Aorta (tissue), 5 donors: ENCODE data around the gene RPL37. TPM values are rescaled to one million over a fixed set of nuclear protein-coding genes. Genes with fewer than 3 reads are reported as not detected.

ENCODE experiments used
- ATAC-seq: fragments of 200-7000 bp; cut with Tn5 transposase; one replicate; pipeline ENCODE4 v1.9.1; 2022; ENCODE audit warnings: moderate library complexity; ENCODE audit not compliant: low FRiP score
- DNase-seq, 2 donors: peaks; one replicate each; pipeline ENCODE4 v3.0.0-alpha.2; 2020
- H3K27ac ChIP-seq, 2 donors: one replicate each; pipeline ENCODE4 v1.5.1; 2013; ENCODE audit warnings: low read length in 2 of 2, mild to moderate bottlenecking in 2 of 2, moderate library complexity in 2 of 2, control low read depth in 1 of 2, inconsistent platforms in 1 of 2, low read depth in 1 of 2
- H3K27me3 ChIP-seq, 2 donors: one replicate each; pipeline ENCODE4 v1.6.1; 2013; ENCODE audit warnings: control low read depth in 1 of 2, low read length in 1 of 2, mild to moderate bottlenecking in 1 of 2, moderate library complexity in 1 of 2; ENCODE audit not compliant: insufficient read depth in 2 of 2, control insufficient read depth in 1 of 2
- H3K36me3 ChIP-seq, 2 donors: one replicate each; pipeline ENCODE4 v1.6.1; 2013; ENCODE audit warnings: control low read depth in 1 of 2, low read length in 1 of 2, mild to moderate bottlenecking in 1 of 2; ENCODE audit not compliant: insufficient read depth in 2 of 2, control insufficient read depth in 1 of 2
- H3K4me1 ChIP-seq, 2 donors: one replicate each; pipeline ENCODE4 v1.6.1; 2013; ENCODE audit warnings: low read length in 2 of 2, control low read depth in 1 of 2, mild to moderate bottlenecking in 1 of 2, moderate library complexity in 1 of 2; ENCODE audit not compliant: insufficient read depth in 2 of 2, control insufficient read depth in 1 of 2
- H3K4me3 ChIP-seq, 2 donors: one replicate each; pipeline ENCODE4 v1.5.1; 2013; ENCODE audit warnings: low read length in 2 of 2, control low read depth in 1 of 2, mild to moderate bottlenecking in 1 of 2
- H3K9me3 ChIP-seq: one replicate; pipeline ENCODE4 v1.6.1; 2013; ENCODE audit warnings: mild to moderate bottlenecking, low read length; ENCODE audit not compliant: control insufficient read depth
- WGBS, 2 donors: extraction: QIAGEN DNeasy Blood & Tissue Kit; methylation state at CpG; one replicate each; pipeline ENCODE4 v1.1.7; 2013; 5-methylcytosine and 5-hydroxymethylcytosine counted together
- intact Hi-C, 2 donors: fragments of 100-400 bp; cut with DNase I; formaldehyde crosslinking; loops; one replicate each; pipeline versions ENCODE4 v1.14.2 to v1.15.0; 2022
- polyA plus RNA-seq, 2 donors: library from polyadenylated mRNA; stranded (reverse); fragments of 200-250 nt; gene quantifications; one replicate each; pipeline ENCODE4 v1.2.3, GENCODE V29; 2013
- total RNA-seq, 2 donors: library from RNA; stranded (reverse); fragmentation: NEBNext Ultra II Directional; extraction: Animal tissue kit (Norgen Biotek cat#: 25700); gene quantifications; one replicate each; pipeline ENCODE4 v1.2.1, GENCODE V29; 2021
- donor health status: healthy with polysubstance abuse.
- donor health status: Bipolar disorder and iron deficiency.
- donor health status: DM: no; HTN: no; CAD: no.
- donor health status: DM: no; HTN: no; CAD: no.
- donor health status: DM: yes; HTN: yes; CAD: no.

Gene RPL37
- total and polyA plus RNA-seq, 4 donors, result 772 to 1,463 (median 1,110) TPM

DNA sequence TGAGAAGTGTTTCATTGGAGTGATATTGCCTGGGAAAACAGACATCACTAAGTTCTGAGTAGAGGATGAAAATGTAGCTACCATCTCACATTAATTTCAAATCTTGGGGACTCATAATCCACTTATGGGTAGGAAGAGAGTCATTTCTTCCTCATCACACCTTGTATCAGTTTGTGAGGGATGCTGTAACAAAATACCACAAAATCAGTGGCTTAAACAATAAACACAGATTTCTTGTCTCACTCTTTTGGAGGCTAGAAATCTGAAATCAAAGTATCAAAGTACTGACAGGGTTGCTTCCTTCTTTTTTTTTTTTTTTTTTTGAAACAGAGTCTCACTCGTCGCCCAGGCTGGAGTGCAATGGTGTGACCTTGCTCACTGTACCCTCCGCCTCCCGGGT lies 9.5 kb upstream of the RPL37 start:
- Histone ChIP-seq H3K27ac (no peak overlapping the region), H3K4me1 (no peaks in the 10 kb centered on the region), H3K9me3 (no peaks in the 10 kb centered on the region), H3K27me3 (no peaks in the 10 kb centered on the region), H3K36me3 (peaks cover 0 to 2% of the 10 kb centered on the region in 2 donors), H3K4me3 (no peak overlapping the region)
- DNase-seq (no peak), ATAC-seq (no peak)
- WGBS, 2 donors, result 77 to 92% methylated on average over 4 of the region's 4 CpGs
- intact Hi-C loops, result no loop called here

DNA sequence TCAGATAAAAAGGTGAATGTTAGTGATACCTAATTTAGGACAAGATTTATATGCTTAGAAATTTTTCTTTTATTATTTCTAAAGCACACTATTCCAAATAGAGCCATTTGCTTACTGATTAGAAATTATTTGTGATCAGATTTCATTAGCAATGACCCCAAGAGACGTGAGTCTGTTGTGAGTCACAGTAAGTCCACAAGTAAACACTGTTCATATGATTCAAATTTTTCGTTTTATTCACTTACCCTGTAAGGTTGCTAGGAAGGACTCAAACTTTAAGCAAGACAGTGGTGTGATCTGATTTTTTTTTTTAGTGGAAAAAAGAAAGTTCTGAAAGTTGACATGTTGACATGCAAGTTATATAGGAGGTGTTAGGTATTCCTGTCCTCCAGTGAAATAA lies 7.3 kb upstream of the RPL37 start:
- ATAC-seq, result peak; percentile 63

DNA sequence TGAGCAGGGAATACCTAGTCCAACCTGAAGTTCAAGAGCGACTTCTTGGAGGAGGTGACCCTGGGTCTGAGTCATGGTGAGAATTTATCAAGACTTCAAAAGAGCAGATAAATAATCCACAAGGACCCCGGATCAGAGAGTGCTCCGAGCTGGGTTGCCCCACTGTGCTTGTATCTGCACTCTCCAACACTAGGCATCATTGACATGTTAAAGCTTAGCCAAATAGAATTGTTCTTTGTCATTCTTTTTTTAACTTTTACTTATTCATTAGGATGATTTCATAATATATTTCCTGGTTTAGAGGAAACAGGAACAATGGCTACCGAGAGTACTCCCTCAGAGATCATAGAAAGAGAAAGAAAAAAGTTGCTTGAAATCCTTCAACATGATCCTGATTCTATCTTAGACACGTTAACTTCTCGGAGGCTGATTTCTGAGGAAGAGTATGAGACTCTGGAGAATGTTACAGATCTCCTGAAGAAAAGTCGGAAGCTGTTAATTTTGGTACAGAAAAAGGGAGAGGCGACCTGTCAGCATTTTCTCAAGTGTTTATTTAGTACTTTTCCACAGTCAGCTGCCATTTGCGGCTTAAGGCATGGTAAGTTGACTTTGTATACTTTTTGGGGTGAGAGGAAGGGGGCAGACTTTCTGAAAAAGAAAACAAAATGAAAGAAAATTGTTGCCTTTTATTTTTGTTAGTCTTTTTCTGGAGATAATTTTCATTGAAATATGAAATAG lies 6.2 kb upstream of the RPL37 start, which contains the start of gene CARD6:
Gene CARD6 (plus strand): TSS at position 300 of the 738 bp plus-strand sequence. CDS start 16 bp downstream, at position 316.
- no peak for DNase-seq
- Histone ChIP-seq H3K4me1 (no peaks in the 10 kb centered on the region), H3K9me3 (no peaks in the 10 kb centered on the region), H3K27ac (no peak within 1 kb of the TSS), H3K36me3 (peaks cover 0 to 2% of the 10 kb centered on the region in 2 donors), H3K27me3 (no peaks in the 10 kb centered on the region), H3K4me3 (peak within 1 kb of the TSS; percentile 36 to 79)
- intact Hi-C loops, result no loop called here
- no peak for ATAC-seq
- 25% methylated on average over 9 of the region's 9 CpGs for WGBS, 2 donors

More for the DNA sequence above, 7.3 kb upstream of the RPL37 start:
- peaks cover 0 to 2% of the 10 kb centered on the region in 2 donors for H3K36me3 ChIP-seq
- H3K27ac ChIP-seq, result no peak overlapping the region
- no peak overlapping the region for H3K4me3 ChIP-seq
- no peaks in the 10 kb centered on the region for H3K27me3 ChIP-seq
- no peaks in the 10 kb centered on the region for H3K9me3 ChIP-seq
- WGBS, 2 donors, result 60 to 79% methylated on average over 2 of the region's 2 CpGs
- H3K4me1 ChIP-seq, result no peaks in the 10 kb centered on the region
- no peak for DNase-seq
- intact Hi-C loops, result no loop called here

DNA sequence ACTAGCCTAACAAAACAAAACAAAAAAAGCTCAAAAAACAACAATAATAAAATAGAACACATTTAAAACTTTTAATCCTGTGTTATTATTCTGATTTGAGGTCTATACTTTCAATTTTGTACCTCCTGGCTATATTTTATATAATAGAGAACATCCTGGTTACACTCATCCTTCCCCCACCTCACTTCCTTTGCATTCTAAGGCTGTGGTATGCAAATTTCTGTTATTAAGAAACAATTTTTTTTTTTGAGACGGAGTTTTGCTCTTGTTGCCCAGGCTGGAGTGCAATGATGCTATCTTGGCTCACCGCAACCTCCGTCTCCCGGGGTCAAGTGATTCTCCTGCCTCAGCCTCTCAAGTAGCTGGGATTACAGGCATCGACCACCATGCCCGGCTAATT lies 3.1 kb upstream of the RPL37 start:
- intact Hi-C loops, result loop anchor here in 1 of 2 donors (5.0 kb wide), 1 partner anchor 39 kb away; no protein-coding TSS in a partner anchor
- ATAC-seq, result no peak
- 93 to 95% methylated on average over 6 of the region's 6 CpGs for WGBS, 2 donors

DNA sequence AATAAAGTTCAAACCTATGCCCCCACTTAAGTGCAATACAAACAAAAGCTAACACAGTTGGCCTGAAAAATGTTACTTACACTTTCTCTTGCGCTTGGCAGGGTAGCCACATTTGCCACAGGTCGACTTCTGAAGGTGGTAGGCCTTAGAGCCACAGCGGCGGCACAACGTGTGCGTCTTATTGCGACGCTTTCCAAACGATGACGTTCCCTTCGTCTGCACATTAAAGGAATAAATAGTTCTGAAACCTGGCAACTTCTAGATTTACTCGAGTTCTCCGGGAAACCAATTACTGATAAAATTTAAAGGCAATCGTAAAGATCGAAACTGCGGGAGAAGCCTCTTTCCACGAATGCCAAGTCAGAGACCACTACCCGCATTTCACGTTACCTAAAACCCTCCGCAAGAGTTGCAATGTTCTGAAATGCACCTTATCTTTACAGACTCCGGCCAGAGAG lies 602 bp downstream of the RPL37 start:
- Histone ChIP-seq H3K9me3 (no peaks in the 10 kb centered on the region), H3K36me3 (peaks cover 2 to 3% of the 10 kb centered on the region in 2 donors), H3K27me3 (no peaks in the 10 kb centered on the region), H3K27ac (peak overlapping the region; percentile 16 to 43), H3K4me1 (no peaks in the 10 kb centered on the region), H3K4me3 (peak overlapping the region; percentile 39 to 83)
- DNase-seq, result peak in 1 of 2 donors; percentile 51
- intact Hi-C loops, result loop anchor here (2.0 kb wide), 1 partner anchor 78 kb away; no protein-coding TSS in a partner anchor
- no peak for ATAC-seq
- WGBS, 2 donors, result 1% methylated on average over 21 of the region's 21 CpGs

More for the DNA sequence above, 3.1 kb upstream of the RPL37 start:
- Histone ChIP-seq H3K36me3 (peaks cover 0 to 2% of the 10 kb centered on the region in 2 donors), H3K4me1 (no peaks in the 10 kb centered on the region), H3K27ac (no peak overlapping the region), H3K27me3 (no peaks in the 10 kb centered on the region), H3K9me3 (no peaks in the 10 kb centered on the region), H3K4me3 (no peak overlapping the region)
- DNase-seq, result no peak

DNA sequence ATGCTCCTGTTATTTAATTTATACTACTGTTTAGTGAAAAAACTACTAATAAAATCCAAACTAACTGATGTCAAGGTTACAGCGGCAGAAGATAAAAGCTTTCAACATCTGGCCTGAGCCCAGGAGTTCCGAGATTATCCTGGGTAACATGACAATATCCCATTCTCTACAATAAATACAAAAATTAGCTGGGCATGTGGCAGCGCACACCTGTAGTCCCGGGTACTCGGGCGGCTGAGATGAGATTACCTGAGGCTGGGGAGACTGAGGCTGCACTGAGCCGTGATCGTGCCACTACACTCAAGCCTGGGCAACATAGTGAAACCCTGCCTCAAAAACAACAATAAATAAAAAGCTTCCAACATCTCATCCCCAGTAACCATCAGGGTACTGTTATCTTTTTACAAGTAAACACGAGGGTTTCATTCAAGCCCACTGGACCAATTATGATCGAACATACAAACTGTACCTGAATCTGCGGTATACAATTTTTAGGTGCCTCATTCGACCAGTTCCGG lies 1.3 kb downstream of the RPL37 start:
- WGBS, 2 donors, result 62 to 64% methylated on average over 13 of the region's 13 CpGs
- no peaks in the 10 kb centered on the region for H3K27me3 ChIP-seq
- no peaks in the 10 kb centered on the region for H3K4me1 ChIP-seq
- ATAC-seq (no peak), DNase-seq (no peak)
- peak overlapping the region; percentile 39 to 83 for H3K4me3 ChIP-seq
- intact Hi-C loops, result loop anchor here (2.0 kb wide), 1 partner anchor 77 kb away; no protein-coding TSS in a partner anchor
- H3K27ac ChIP-seq, result peak overlapping the region in 1 of 2 donors; percentile 16
- peaks cover 2 to 3% of the 10 kb centered on the region in 2 donors for H3K36me3 ChIP-seq
- H3K9me3 ChIP-seq, result no peaks in the 10 kb centered on the region

DNA sequence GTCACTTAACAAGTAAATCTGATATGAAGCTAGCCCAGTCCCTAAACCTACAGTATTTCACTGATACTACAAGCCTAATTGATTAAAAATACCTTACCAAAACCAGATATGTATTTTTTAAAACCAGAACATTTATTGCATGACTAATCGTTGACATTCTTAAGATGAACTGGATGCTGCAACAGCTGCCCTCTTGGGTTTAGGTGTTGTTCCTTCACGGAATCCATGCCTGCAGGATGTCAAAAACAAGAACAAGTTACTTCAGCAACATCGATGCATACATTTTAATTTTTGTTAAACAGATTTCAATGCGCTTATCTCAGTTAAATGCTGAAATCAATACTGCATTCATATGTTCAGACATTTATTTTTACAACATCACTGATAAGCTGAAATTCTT lies 2.7 kb downstream of the RPL37 start:
- H3K36me3 ChIP-seq, result peaks cover 3 to 10% of the 10 kb centered on the region in 2 donors
- intact Hi-C loops, result no loop called here
- H3K4me1 ChIP-seq, result no peaks in the 10 kb centered on the region

DNA sequence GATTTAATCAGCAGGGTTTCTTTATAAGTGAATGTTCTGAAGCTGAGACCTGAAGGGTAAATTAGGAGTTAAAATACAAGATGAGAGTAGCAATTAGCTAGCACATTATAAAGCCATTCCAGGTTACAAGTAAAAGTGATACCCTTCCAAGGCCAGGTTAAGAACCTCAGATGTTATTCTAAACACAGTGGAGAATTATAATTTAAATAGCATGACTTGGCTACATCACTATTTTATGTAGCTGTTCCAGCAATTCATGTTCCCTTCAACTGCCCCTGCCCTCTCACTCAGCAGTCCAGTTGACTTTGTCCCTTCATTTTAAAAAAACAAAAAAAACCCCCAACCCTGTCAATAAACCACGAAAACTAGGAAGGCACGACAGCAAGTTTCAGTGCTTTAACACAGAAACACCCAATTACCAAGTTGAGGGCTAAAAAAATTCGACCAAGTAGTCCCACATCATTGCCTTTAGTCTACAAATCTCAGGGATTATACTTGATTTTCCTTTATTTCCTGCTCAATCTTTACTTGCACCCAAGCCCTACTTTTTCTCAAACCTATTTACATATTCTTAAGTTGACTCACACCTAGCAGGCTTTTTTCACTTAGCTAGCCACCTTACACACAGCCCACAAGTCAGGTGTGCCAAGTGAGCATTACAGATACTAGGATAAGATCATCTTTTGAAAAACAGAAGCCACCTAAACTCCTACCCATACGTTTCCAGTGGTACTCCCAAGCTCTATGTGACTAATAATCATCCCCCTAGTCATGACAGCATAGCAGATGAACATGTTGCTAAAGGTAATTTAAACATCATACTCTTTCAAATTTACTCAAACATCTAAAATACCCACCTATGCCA lies 3.4 kb downstream of the RPL37 start:
- ATAC-seq (no peak), DNase-seq (no peak)
- Histone ChIP-seq H3K9me3 (no peaks in the 10 kb centered on the region), H3K4me1 (no peaks in the 10 kb centered on the region), H3K4me3 (no peak overlapping the region), H3K36me3 (peaks cover 3 to 16% of the 10 kb centered on the region in 2 donors), H3K27me3 (no peaks in the 10 kb centered on the region), H3K27ac (no peak overlapping the region)
- whole genome bisulfite sequencing, 2 donors, result 58 to 73% methylated on average over 4 of the region's 4 CpGs
- intact Hi-C loops, result no loop called here

More for the DNA sequence above, 2.7 kb downstream of the RPL37 start:
- no peaks in the 10 kb centered on the region for H3K9me3 ChIP-seq
- H3K27me3 ChIP-seq, result no peaks in the 10 kb centered on the region
- no peak overlapping the region for H3K4me3 ChIP-seq
- no peak for DNase-seq
- ATAC-seq, result no peak
- 85 to 90% methylated on average over 4 of the region's 4 CpGs for WGBS, 2 donors
- H3K27ac ChIP-seq, result no peak overlapping the region
